ENCODE measurements around the gene SPCS1. TPM values are rescaled to one million over a fixed set of nuclear protein-coding genes. Genes with fewer than 3 reads are reported as not detected.
"Not testable (repeated sequence)": the region's sequence is repeated elsewhere in the genome, so short reads cannot be mapped to it uniquely, and the experiment has no call there.

Gene SPCS1
- total RNA-seq (ENCODE audit: low replicate concordance) = 18.6 and 111 TPM in 2 replicates

- DNase-seq (ENCODE audit: low read depth) = peak; percentile 80
- peak within 1 kb of the TSS; percentile 98 for H3K4me3 ChIP-seq (ENCODE audit: low read depth, low read length)
- TF ChIP-seq CTCF (IDR thresholded peaks at IDR 0.05; ENCODE audit: insufficient read depth, low read length) = no peak
These were observed at the start of gene SPCS1, which contains the start of gene GLT8D1 for GRCh38 chr3:52705688-52706686. SPCS1 (plus strand) TSS chr3:52706106; CDS start chr3:52706247, 141 bp downstream. GLT8D1 (minus strand) TSS chr3:52705791; CDS start chr3:52700460, 5,331 bp downstream.

GRCh38 chr3:52660046-52660445 lies 45.9 kb upstream of the SPCS1 start:
- no peak overlapping the region for H3K4me3 ChIP-seq (ENCODE audit: low read depth, low read length)
- TF ChIP-seq CTCF (IDR thresholded peaks at IDR 0.05; ENCODE audit: insufficient read depth, low read length) = no peak
- no peak for DNase-seq (ENCODE audit: low read depth)

- no peak overlapping the region for H3K4me3 ChIP-seq (ENCODE audit: low read depth, low read length)
- no peak for DNase-seq (ENCODE audit: low read depth)
- no peak for TF ChIP-seq CTCF (IDR thresholded peaks at IDR 0.05; ENCODE audit: insufficient read depth, low read length)
These were observed 42.8 kb upstream of the SPCS1 start for GRCh38 chr3:52663098-52663497.

GRCh38 chr3:52670621-52671521 lies 35.0 kb upstream of the SPCS1 start:
- H3K4me3 ChIP-seq (ENCODE audit: low read depth, low read length) = peak overlapping the region; percentile 34
- DNase-seq (ENCODE audit: low read depth) = peak; percentile 100
- TF ChIP-seq CTCF (IDR thresholded peaks at IDR 0.05; ENCODE audit: insufficient read depth, low read length) = no peak

- TF ChIP-seq CTCF (IDR thresholded peaks at IDR 0.05; ENCODE audit: insufficient read depth, low read length) = no peak
- no peak for DNase-seq (ENCODE audit: low read depth)
- no peak overlapping the region for H3K4me3 ChIP-seq (ENCODE audit: low read depth, low read length)
These were observed 34.2 kb upstream of the SPCS1 start for GRCh38 chr3:52671676-52672075.

- H3K4me3 ChIP-seq (ENCODE audit: low read depth, low read length); DNase-seq (ENCODE audit: low read depth): not testable (repeated sequence)
These were observed 29.7 kb upstream of the SPCS1 start for GRCh38 chr3:52676201-52676600.

Measured in fibroblast of the aortic adventitia (primary cell).